ENCODE results near the gene FERMT3. TPM values are rescaled to one million over a fixed set of nuclear protein-coding genes. Genes with fewer than 3 reads are reported as not detected.

The FERMT3 gene
- total and polyA plus RNA-seq, 2 of the 8 experiments (the other 6 are each of a cell fraction or from before 2014, with no cell fraction given) = 1.4 to 3.7 TPM

DNA sequence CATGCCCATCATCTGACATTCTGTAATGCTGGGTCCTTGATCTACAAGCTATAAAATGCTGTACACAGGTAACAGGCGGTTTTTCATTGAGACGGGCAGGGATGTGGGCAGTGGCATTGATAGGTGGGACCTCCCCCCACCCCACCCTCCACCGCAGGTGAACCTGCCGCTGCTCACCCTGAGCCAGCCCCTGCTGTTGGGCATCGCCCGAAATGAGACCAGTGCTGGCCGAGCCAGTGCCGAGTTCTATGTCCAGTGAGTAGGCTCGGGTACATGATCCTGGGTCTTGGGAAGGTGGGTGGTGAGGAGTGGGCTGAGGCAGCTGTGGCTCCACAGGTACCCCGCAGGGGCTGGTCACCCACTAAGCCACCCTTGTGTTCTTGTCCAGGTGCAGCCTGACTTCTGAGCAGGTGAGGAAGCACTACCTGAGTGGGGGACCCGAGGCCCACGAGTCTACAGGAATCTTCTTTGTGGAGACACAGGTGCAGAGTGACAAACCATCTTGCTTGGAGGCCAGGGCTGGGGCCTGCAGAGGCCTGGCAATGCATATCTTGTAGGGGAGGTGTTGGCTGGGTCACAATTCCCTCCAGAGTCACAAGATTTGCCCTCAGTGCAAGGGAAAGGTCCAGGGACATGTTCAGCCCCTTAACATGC, 22.7 kb downstream of the FERMT3 start:
- Histone ChIP-seq H3K4me2 (ENCODE audit: insufficient read depth in 1 of 2, low read depth in 2 of 2, low read length in 2 of 2) (peak overlapping the region; percentile 87 to 97; a peak in 3 of 4 replicates), H2AFZ (ENCODE audit: low read length) (no peak overlapping the region), H3K4me3 (ENCODE audit: extremely low read depth in 1 of 4, insufficient read depth in 2 of 4, low read depth in 3 of 4, low read length in 4 of 4) (peak overlapping the region in 1 of 4 experiments; percentile 75; a peak in 1 of 8 replicates), H2AK5ac (ENCODE audit: low read depth, low read length) (no peak overlapping the region), H2BK5ac (ENCODE audit: low read depth, low read length) (no peak overlapping the region), H3K18ac (ENCODE audit: extremely low read depth, low read length) (no peak overlapping the region), H3K27me3 (replicated peaks in 1 of 4; ENCODE audit: control insufficient read depth in 3 of 4, extremely low read depth in 1 of 4, insufficient read depth in 3 of 4, low read length in 3 of 4) (peaks cover 0 to 9% (median 6%) of the 10 kb centered on the region in 4 experiments; a peak in 4 of 7 replicates), H3K23me2 (ENCODE audit: low read depth, low read length) (peaks cover 21% of the 10 kb centered on the region), H3K23ac (ENCODE audit: insufficient read length) (no peak overlapping the region), H2BK120ac (replicated peaks; ENCODE audit: low read depth, low read length) (no peak overlapping the region), H2BK12ac (ENCODE audit: low read depth, low read length) (0 out of 2 replicates have a peak overlapping the region, but pooled peaks have one; percentile 9), H3K27ac (ENCODE audit: low read depth, low read length) (no peak overlapping the region), H3K9ac (replicated peaks in 1 of 4; ENCODE audit: extremely low read depth in 1 of 4, low read depth in 3 of 4, low read length in 3 of 4) (no peak overlapping the region), H4K91ac (replicated peaks; ENCODE audit: insufficient read length, low read length) (no peak overlapping the region), H3K4me1 (replicated peaks in 1 of 4; ENCODE audit: control insufficient read depth in 3 of 4, insufficient read depth in 4 of 4, low read length in 3 of 4) (peaks cover 0 to 37% (median 18%) of the 10 kb centered on the region in 4 experiments; a peak in 6 of 7 replicates), H3K14ac (ENCODE audit: insufficient read length) (no peak overlapping the region), H3K79me1 (ENCODE audit: low read depth, low read length) (no peaks in the 10 kb centered on the region; the same call in 1 of the 2 replicates), H2BK20ac (ENCODE audit: low read length) (no peak overlapping the region), H3K36me3 (ENCODE audit: control insufficient read depth in 2 of 4, insufficient read depth in 4 of 4, low read length in 3 of 4) (peaks cover 0 to 2% (median 0%) of the 10 kb centered on the region in 4 experiments; a peak in 1 of 8 replicates), H4K8ac (ENCODE audit: extremely low read depth, insufficient read depth, low read length) (0 out of 2 replicates have a peak overlapping the region, but pooled peaks have one; percentile 62), H3K4ac (replicated peaks; ENCODE audit: insufficient read length, low read depth, low read length) (no peak overlapping the region), H3K9me3 (ENCODE audit: insufficient read depth in 2 of 2, low read depth in 1 of 2, low read length in 1 of 2) (no peaks in the 10 kb centered on the region), H2BK15ac (ENCODE audit: low read length) (no peak overlapping the region), H3K79me2 (ENCODE audit: control insufficient read depth in 1 of 2, insufficient read depth in 2 of 2, low read length in 2 of 2) (no peaks in the 10 kb centered on the region), H4K5ac (ENCODE audit: insufficient read length, low read depth, low read length) (no peak overlapping the region), H4K20me1 (replicated peaks in 1 of 2; ENCODE audit: control insufficient read depth in 1 of 2, insufficient read depth in 2 of 2, low read length in 2 of 2) (peaks cover 0 to 5% of the 10 kb centered on the region in 2 experiments), H3K56ac (replicated peaks; ENCODE audit: insufficient read length, low read depth, low read length) (no peak overlapping the region)
- WGBS, 2 experiments (ENCODE audit: extremely low coverage in 1 of 2, insufficient coverage in 1 of 2, insufficient read length in 1 of 2, insufficient replicate concordance in 2 of 2, low coverage in 1 of 2, low lambda C conversion rate in 2 of 2, missing lambda C conversion rate in 1 of 2) = 89% methylated on average over 12 of the region's 12 CpGs; no CpG with 5 or more reads in 1 of the 2 experiments
- POLR2A ChIA-PET (ENCODE audit: partially characterized antibody) = interaction anchor here (0.9 to 11.9 kb wide), 3 partner anchors 18 to 38 kb away, joined by 3 to 190 read pairs (median 3); partner anchors contain the start of genes FERMT3, FKBP2, PLCB3 and PPP1R14B
- DNase-seq (ENCODE audit: low read depth in 1 of 2, low spot score in 2 of 2) (no peak), FAIRE-seq (no peak)
- CTCF ChIA-PET (ENCODE audit: partially characterized antibody) = interaction anchor here (0.7 to 8.6 kb wide), 4 partner anchors 23 to 40 kb away, joined by 3 to 51 read pairs (median 5); partner anchors contain the start of gene FERMT3
- TF ChIP-seq EP300 (IDR thresholded peaks at IDR 0.05; ENCODE audit: borderline replicate concordance in 1 of 2, low read depth in 2 of 2, low read length in 2 of 2) = no peak
- TF ChIP-seq GTF2F1 (IDR thresholded peaks at IDR 0.05; ENCODE audit: borderline replicate concordance, low read depth, low read length) = no peak
- no peak for TF ChIP-seq TAF1 (IDR thresholded peaks at IDR 0.05; ENCODE audit: low read depth, low read length)
- TF ChIP-seq EZH2 (IDR thresholded peaks at IDR 0.05; ENCODE audit: low read depth, low read length, severe bottlenecking) = no peak
- no peak for TF ChIP-seq KDM1A (IDR thresholded peaks at IDR 0.05; ENCODE audit: borderline replicate concordance, low read length)
- TF ChIP-seq RFX5 (IDR thresholded peaks at IDR 0.05; ENCODE audit: borderline replicate concordance, low read depth, low read length) = no peak
- no peak for TF ChIP-seq POLR2AphosphoS5 (IDR thresholded peaks at IDR 0.05; ENCODE audit: low read depth, low read length)
- TF ChIP-seq HDAC6 (IDR thresholded peaks at IDR 0.05; ENCODE audit: low read depth, low read length) = no peak
- TF ChIP-seq, protein P1, sequence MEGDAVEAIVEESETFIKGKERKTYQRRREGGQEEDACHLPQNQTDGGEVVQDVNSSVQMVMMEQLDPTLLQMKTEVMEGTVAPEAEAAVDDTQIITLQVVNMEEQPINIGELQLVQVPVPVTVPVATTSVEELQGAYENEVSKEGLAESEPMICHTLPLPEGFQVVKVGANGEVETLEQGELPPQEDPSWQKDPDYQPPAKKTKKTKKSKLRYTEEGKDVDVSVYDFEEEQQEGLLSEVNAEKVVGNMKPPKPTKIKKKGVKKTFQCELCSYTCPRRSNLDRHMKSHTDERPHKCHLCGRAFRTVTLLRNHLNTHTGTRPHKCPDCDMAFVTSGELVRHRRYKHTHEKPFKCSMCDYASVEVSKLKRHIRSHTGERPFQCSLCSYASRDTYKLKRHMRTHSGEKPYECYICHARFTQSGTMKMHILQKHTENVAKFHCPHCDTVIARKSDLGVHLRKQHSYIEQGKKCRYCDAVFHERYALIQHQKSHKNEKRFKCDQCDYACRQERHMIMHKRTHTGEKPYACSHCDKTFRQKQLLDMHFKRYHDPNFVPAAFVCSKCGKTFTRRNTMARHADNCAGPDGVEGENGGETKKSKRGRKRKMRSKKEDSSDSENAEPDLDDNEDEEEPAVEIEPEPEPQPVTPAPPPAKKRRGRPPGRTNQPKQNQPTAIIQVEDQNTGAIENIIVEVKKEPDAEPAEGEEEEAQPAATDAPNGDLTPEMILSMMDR (IDR thresholded peaks at IDR 0.05; ENCODE audit: control extremely low read depth in 1 of 3, insufficient read depth in 1 of 3, low read depth in 1 of 3, low read length in 3 of 3) = no peak

All from H1 (cell line).